ENCODE data around the gene HOMER2. TPM values are rescaled to one million over a fixed set of nuclear protein-coding genes. Genes with fewer than 3 reads are reported as not detected.

The HOMER2 gene
- total RNA-seq, 1 donor from 2014 or later: 12.2 TPM

GRCh38 chr15:82830427-82831173 lies 121.9 kb downstream of the HOMER2 start:
- H3K36me3 ChIP-seq (ENCODE audit: insufficient read depth, low read length): peaks cover 51% of the 10 kb centered on the region

GRCh38 chr15:82829234-82829633 lies 123.3 kb downstream of the HOMER2 start:
- no peak for FAIRE-seq
- no peak overlapping the region for H3K4me2 ChIP-seq (ENCODE audit: low read length)
- no peak for DNase-seq (ENCODE audit: low read depth)
- TF ChIP-seq CTCF (IDR thresholded peaks at IDR 0.05; ENCODE audit: insufficient read depth, low read depth, low read length) (no peak), EZH2 (IDR thresholded peaks at IDR 0.05; ENCODE audit: insufficient read depth, low read length) (no peak)
- no peaks in the 10 kb centered on the region for H3K27me3 ChIP-seq (ENCODE audit: insufficient read depth, low read length)
- Mint-ChIP-seq H3K27me3 (ENCODE audit: low read depth, unreplicated experiment) (no peaks in the 10 kb centered on the region), H3K36me3 (ENCODE audit: low read depth, unreplicated experiment) (peaks cover 21% of the 10 kb centered on the region), H3K4me3 (ENCODE audit: unreplicated experiment) (no peak overlapping the region), H3K4me1 (ENCODE audit: low read depth, unreplicated experiment) (peaks cover 24% of the 10 kb centered on the region), H3K9me3 (ENCODE audit: unreplicated experiment) (no peaks in the 10 kb centered on the region), H3K27ac (ENCODE audit: unreplicated experiment) (no peak overlapping the region)
- H3K4me3 ChIP-seq (ENCODE audit: insufficient read depth, low read depth, low read length): no peak overlapping the region
- no peaks in the 10 kb centered on the region for H3K9me3 ChIP-seq (ENCODE audit: insufficient read depth, low read depth, low read length)
- H3K9ac ChIP-seq (ENCODE audit: low read length): no peak overlapping the region
- peaks cover 3% of the 10 kb centered on the region for H3K79me2 ChIP-seq (ENCODE audit: insufficient read depth, low read length)
- no peak overlapping the region for H2AFZ ChIP-seq (ENCODE audit: low read depth, low read length)
- H4K20me1 ChIP-seq (ENCODE audit: insufficient read depth, low read length): no peaks in the 10 kb centered on the region
- peaks cover 21% of the 10 kb centered on the region for H3K4me1 ChIP-seq (ENCODE audit: insufficient read depth, low read length)
- H3K36me3 ChIP-seq (ENCODE audit: insufficient read depth, low read length): peaks cover 47% of the 10 kb centered on the region
- no peak overlapping the region for H3K27ac ChIP-seq (ENCODE audit: low read depth, low read length)

More at GRCh38 chr15:82830427-82831173, 121.9 kb downstream of the HOMER2 start:
- H3K4me2 ChIP-seq (ENCODE audit: low read length): no peak overlapping the region
- H3K36me3 Mint-ChIP-seq (ENCODE audit: low read depth, unreplicated experiment): peaks cover 21% of the 10 kb centered on the region
- H3K27me3 ChIP-seq (ENCODE audit: insufficient read depth, low read length): no peaks in the 10 kb centered on the region
- FAIRE-seq (no peak), DNase-seq (ENCODE audit: low read depth) (no peak)
- H3K9me3 Mint-ChIP-seq (ENCODE audit: unreplicated experiment): no peaks in the 10 kb centered on the region
- no peak overlapping the region for H3K9ac ChIP-seq (ENCODE audit: low read length)
- no peak for TF ChIP-seq CTCF (IDR thresholded peaks at IDR 0.05; ENCODE audit: insufficient read depth, low read depth, low read length)
- no peak for TF ChIP-seq EZH2 (IDR thresholded peaks at IDR 0.05; ENCODE audit: insufficient read depth, low read length)
- H3K9me3 ChIP-seq (ENCODE audit: insufficient read depth, low read depth, low read length): no peaks in the 10 kb centered on the region
- H3K27ac ChIP-seq (ENCODE audit: low read depth, low read length): no peak overlapping the region
- no peak overlapping the region for H3K4me3 ChIP-seq (ENCODE audit: insufficient read depth, low read depth, low read length)
- no peak overlapping the region for H3K27ac Mint-ChIP-seq (ENCODE audit: unreplicated experiment)
- H3K4me1 ChIP-seq (ENCODE audit: insufficient read depth, low read length): peaks cover 21% of the 10 kb centered on the region
- H4K20me1 ChIP-seq (ENCODE audit: insufficient read depth, low read length): no peaks in the 10 kb centered on the region
- no peak overlapping the region for H2AFZ ChIP-seq (ENCODE audit: low read depth, low read length)
- H3K4me3 Mint-ChIP-seq (ENCODE audit: unreplicated experiment): no peak overlapping the region
- H3K27me3 Mint-ChIP-seq (ENCODE audit: low read depth, unreplicated experiment): no peaks in the 10 kb centered on the region
- peaks cover 24% of the 10 kb centered on the region for H3K4me1 Mint-ChIP-seq (ENCODE audit: low read depth, unreplicated experiment)
- H3K79me2 ChIP-seq (ENCODE audit: insufficient read depth, low read length): peaks cover 7% of the 10 kb centered on the region

GRCh38 chr15:82828075-82828474 lies 124.4 kb downstream of the HOMER2 start:
- peaks cover 19% of the 10 kb centered on the region for H3K36me3 Mint-ChIP-seq (ENCODE audit: low read depth, unreplicated experiment)
- FAIRE-seq: no peak
- DNase-seq (ENCODE audit: low read depth): no peak
- H3K79me2 ChIP-seq (ENCODE audit: insufficient read depth, low read length): peaks cover 3% of the 10 kb centered on the region
- H3K4me3 Mint-ChIP-seq (ENCODE audit: unreplicated experiment): no peak overlapping the region
- H3K9ac ChIP-seq (ENCODE audit: low read length): no peak overlapping the region
- H3K27ac ChIP-seq (ENCODE audit: low read depth, low read length): no peak overlapping the region
- H3K4me2 ChIP-seq (ENCODE audit: low read length): no peak overlapping the region
- peaks cover 16% of the 10 kb centered on the region for H3K4me1 ChIP-seq (ENCODE audit: insufficient read depth, low read length)
- H3K36me3 ChIP-seq (ENCODE audit: insufficient read depth, low read length): peaks cover 49% of the 10 kb centered on the region
- H3K27me3 ChIP-seq (ENCODE audit: insufficient read depth, low read length): no peaks in the 10 kb centered on the region
- H4K20me1 ChIP-seq (ENCODE audit: insufficient read depth, low read length): no peaks in the 10 kb centered on the region
- no peaks in the 10 kb centered on the region for H3K9me3 ChIP-seq (ENCODE audit: insufficient read depth, low read depth, low read length)
- H3K4me3 ChIP-seq (ENCODE audit: insufficient read depth, low read depth, low read length): no peak overlapping the region
- no peaks in the 10 kb centered on the region for H3K9me3 Mint-ChIP-seq (ENCODE audit: unreplicated experiment)
- no peak overlapping the region for H2AFZ ChIP-seq (ENCODE audit: low read depth, low read length)
- no peaks in the 10 kb centered on the region for H3K27me3 Mint-ChIP-seq (ENCODE audit: low read depth, unreplicated experiment)
- H3K4me1 Mint-ChIP-seq (ENCODE audit: low read depth, unreplicated experiment): peaks cover 21% of the 10 kb centered on the region
- H3K27ac Mint-ChIP-seq (ENCODE audit: unreplicated experiment): peak overlapping the region; percentile 41
- TF ChIP-seq CTCF (IDR thresholded peaks at IDR 0.05; ENCODE audit: insufficient read depth, low read depth, low read length) (no peak), EZH2 (IDR thresholded peaks at IDR 0.05; ENCODE audit: insufficient read depth, low read length) (no peak)
